22Rv1 (cell line): ENCODE measurements around the gene ULK2.
A peak's percentile ranks its signal among the peaks of the same experiment; 100 is the strongest.
"Not testable (repeated sequence)": the region's sequence is repeated elsewhere in the genome, so short reads cannot be mapped to it uniquely, and the experiment has no call there.

Experiments used
- H3K27ac ChIP-seq: fragments of 450-650 bp; 2 replicates; pipeline ENCODE4 v1.5.1; 2017
- CTCF ChIP-seq: fragments of 450-650 bp; IDR thresholded peaks from 2 replicates; pipeline ENCODE4 v1.5.1; 2017; ENCODE audit warnings: mild to moderate bottlenecking
- ZFX ChIP-seq: fragments of 450-650 bp; IDR thresholded peaks from 2 replicates; pipeline ENCODE4 v1.6.1; 2017; ENCODE audit warnings: antibody characterized with exemption, borderline replicate concordance

ULK2 gene

GRCh38 chr17:19865021-19865420 lies 2.7 kb downstream of the ULK2 start:
- H3K27ac ChIP-seq, result no peak overlapping the region
- no peak for TF ChIP-seq CTCF

- not testable (repeated sequence) for H3K27ac ChIP-seq
Measured at GRCh38 chr17:19860647-19861177, 7.0 kb downstream of the ULK2 start.

GRCh38 chr17:19857640-19858039 lies 10.1 kb downstream of the ULK2 start:
- TF ChIP-seq ZFX (no peak), CTCF (no peak)
- no peak overlapping the region for H3K27ac ChIP-seq

GRCh38 chr17:19833914-19834313 lies 33.8 kb downstream of the ULK2 start:
- H3K27ac ChIP-seq, result no peak overlapping the region
- TF ChIP-seq CTCF (no peak), ZFX (no peak)

- H3K27ac ChIP-seq, result no peak overlapping the region
- TF ChIP-seq ZFX (no peak), CTCF (no peak)
Measured at GRCh38 chr17:19830061-19830460, 37.7 kb downstream of the ULK2 start.

- TF ChIP-seq ZFX (no peak), CTCF (peak; percentile 72)
- H3K27ac ChIP-seq, result no peak overlapping the region
Measured at GRCh38 chr17:19812407-19812806, 55.3 kb downstream of the ULK2 start.

- TF ChIP-seq CTCF (no peak), ZFX (no peak)
- no peak overlapping the region for H3K27ac ChIP-seq
Measured at GRCh38 chr17:19805006-19805405, 62.7 kb downstream of the ULK2 start.

- no peak overlapping the region for H3K27ac ChIP-seq
- TF ChIP-seq CTCF, result no peak
- TF ChIP-seq ZFX, result no peak
Measured at GRCh38 chr17:19800571-19800970, 67.2 kb downstream of the ULK2 start.
